Activated CD4-positive, alpha-beta T cell treated with anti-CD3 and anti-CD28 coated beads for 24 hours (primary cell): ENCODE data around the gene CYSRT1.
"Not testable (repeated sequence)": the region's sequence is repeated elsewhere in the genome, so short reads cannot be mapped to it uniquely, and the experiment has no call there.

Experiments
- DNase-seq, 2 donors: peaks; one replicate each; pipeline ENCODE4 v3.0.0-alpha.2; 2020; ENCODE audit warnings: low read depth in 2 of 2

The CYSRT1 gene

GRCh38 chr9:137251490-137252268, 26.7 kb downstream of the CYSRT1 start:
- DNase-seq = no peak

- no peak for DNase-seq
These were observed 27.9 kb downstream of the CYSRT1 start for GRCh38 chr9:137252555-137253506.

GRCh38 chr9:137253717-137254623, 29.0 kb downstream of the CYSRT1 start:
- no peak for DNase-seq

GRCh38 chr9:137254624-137255447, 29.9 kb downstream of the CYSRT1 start, which contains the start of gene NELFB:
Gene NELFB, plus strand, starts transcription at chr9:137255327.
- peak; percentile 96 to 97 for DNase-seq

- no peak for DNase-seq
These were observed 30.6 kb downstream of the CYSRT1 start for GRCh38 chr9:137255448-137256114.

GRCh38 chr9:137256362-137256761, 31.4 kb downstream of the CYSRT1 start:
- DNase-seq = no peak

GRCh38 chr9:137256856-137257255, 31.9 kb downstream of the CYSRT1 start:
- DNase-seq = no peak

GRCh38 chr9:137262173-137262908, 37.4 kb downstream of the CYSRT1 start:
- DNase-seq = not testable (repeated sequence)

- no peak for DNase-seq
These were observed 37.9 kb downstream of the CYSRT1 start for GRCh38 chr9:137262909-137263285.

- no peak for DNase-seq
These were observed 38.5 kb downstream of the CYSRT1 start for GRCh38 chr9:137263506-137263905.

- DNase-seq = no peak
These were observed 39.1 kb downstream of the CYSRT1 start for GRCh38 chr9:137264067-137264466.

GRCh38 chr9:137265496-137266161, 40.7 kb downstream of the CYSRT1 start:
- no peak for DNase-seq

- DNase-seq = no peak
These were observed 41.2 kb downstream of the CYSRT1 start for GRCh38 chr9:137266162-137266527.

- no peak for DNase-seq
These were observed 41.8 kb downstream of the CYSRT1 start for GRCh38 chr9:137266585-137267453.

GRCh38 chr9:137267933-137268355, 43.0 kb downstream of the CYSRT1 start:
- DNase-seq = no peak

- no peak for DNase-seq
These were observed 43.7 kb downstream of the CYSRT1 start for GRCh38 chr9:137268538-137269201.

- no peak for DNase-seq
These were observed 44.3 kb downstream of the CYSRT1 start for GRCh38 chr9:137269231-137269772.
